Activated B cell treated with CpG ODN at 0.5 μM for 24 hours (primary cell): Measurements from ENCODE around the gene SUFU. TPM values are rescaled to one million over a fixed set of nuclear protein-coding genes. Genes with fewer than 3 reads are reported as not detected.

ENCODE experiments used
- ATAC-seq: fragments of 200-7000 bp; cut with Tn5 transposase; one replicate; pipeline ENCODE4 v1.10.0; 2021; ENCODE audit warnings: low read depth, mild to moderate bottlenecking, moderate library complexity
- CTCF ChIA-PET: fragments of 350-600 bp; sonication (Branson Sonifier 250); formaldehyde crosslinking; loops from one replicate; lab custom pipeline; 2021; ENCODE audit warnings: antibody characterized with exemption; lab: Charles Lee
- POLR2A ChIA-PET: fragments of 350-600 bp; sonication (Branson Sonifier 250); formaldehyde crosslinking; loops from one replicate; lab custom pipeline; 2021; ENCODE audit warnings: antibody characterized with exemption; lab: Charles Lee
- DNase-seq: peaks from one replicate; pipeline ENCODE4 v3.0.0; 2022
- H3K27ac Mint-ChIP-seq: one replicate; pipeline ENCODE4 v1.8.0; 2020; ENCODE audit warnings: mixed read lengths
- H3K27me3 Mint-ChIP-seq: one replicate; pipeline ENCODE4 v1.8.0; 2021; ENCODE audit warnings: mixed read lengths
- H3K36me3 Mint-ChIP-seq: one replicate; pipeline ENCODE4 v1.8.0; 2021; ENCODE audit warnings: low read depth, mixed read lengths
- H3K4me1 Mint-ChIP-seq: one replicate; pipeline ENCODE4 v1.8.0; 2021; ENCODE audit warnings: mixed read lengths
- H3K4me3 Mint-ChIP-seq: one replicate; pipeline ENCODE4 v1.8.0; 2020; ENCODE audit warnings: mild to moderate bottlenecking, mixed read lengths
- H3K9me3 Mint-ChIP-seq: one replicate; pipeline ENCODE4 v1.8.0; 2020; ENCODE audit warnings: mixed read lengths
- CTCF ChIP-seq: fragments of 200-600 bp; IDR thresholded peaks from one replicate; pipeline ENCODE4 v1.8.0; 2022; ENCODE audit warnings: antibody characterized with exemption, mild to moderate bottlenecking
- intact Hi-C: fragments of 100-400 bp; cut with micrococcal nuclease; formaldehyde crosslinking; loops from one replicate; pipeline ENCODE4 v1.15.1; 2024
- total RNA-seq: library from RNA; stranded (reverse); gene quantifications from 2 replicates; pipeline ENCODE4 v1.2.3, GENCODE V29; 2022

Gene SUFU
- total RNA-seq, 1 donor from 2014 or later: 7.4 TPM

GRCh38 chr10:102635377-102635776 is 131.6 kb downstream of the SUFU start:
- Mint-ChIP-seq H3K27ac (peak overlapping the region; percentile 80), H3K4me1 (peaks cover 21% of the 10 kb centered on the region), H3K36me3 (peaks cover 6% of the 10 kb centered on the region), H3K4me3 (no peak overlapping the region), H3K9me3 (no peaks in the 10 kb centered on the region), H3K27me3 (no peaks in the 10 kb centered on the region)
- no peak for TF ChIP-seq CTCF
- POLR2A ChIA-PET: interaction anchor here (2.0 kb wide), 1 partner anchor 10 kb away, joined by 14 read pairs; the partner anchor contains the start of gene TRIM8
- ATAC-seq: peak; percentile 61
- CTCF ChIA-PET: no interaction called here
- DNase-seq: no peak
- intact Hi-C loops: no loop called here

- peaks cover 21% of the 10 kb centered on the region for H3K4me1 Mint-ChIP-seq
- ChIA-PET POLR2A (interaction anchor here (3.8 kb wide), 1 partner anchor 74 kb away, joined by 39 read pairs; the partner anchor contains the start of genes ARL3 and SFXN2), CTCF (no interaction called here)
- H3K9me3 Mint-ChIP-seq: no peaks in the 10 kb centered on the region
- no peak overlapping the region for H3K27ac Mint-ChIP-seq
- DNase-seq (no peak), ATAC-seq (no peak)
- H3K36me3 Mint-ChIP-seq: peaks cover 2% of the 10 kb centered on the region
- no peak for TF ChIP-seq CTCF
- intact Hi-C loops: no loop called here
- H3K4me3 Mint-ChIP-seq: no peak overlapping the region
- H3K27me3 Mint-ChIP-seq: no peaks in the 10 kb centered on the region
These were observed 135.8 kb downstream of the SUFU start for GRCh38 chr10:102639537-102639936.

GRCh38 chr10:102641402-102641801 is 137.6 kb downstream of the SUFU start:
- TF ChIP-seq CTCF: no peak
- intact Hi-C loops: loop anchor here (5.0 to 10.0 kb wide), 7 partner anchors 397 to 1644 kb away; partner anchors contain the start of genes CALHM3, GBF1, KAZALD1 and LZTS2
- CTCF ChIA-PET: interaction anchor here (0.6 to 1.0 kb wide), 2 partner anchors 66 to 73 kb away, joined by 3 to 5 read pairs; partner anchors contain the start of genes ARL3 and SFXN2

GRCh38 chr10:102641880-102642735 is 138.3 kb downstream of the SUFU start:
- POLR2A ChIA-PET: interaction anchor here (0.6 to 5.8 kb wide), 27 partner anchors 9 to 1350 kb away, joined by 3 to 75 read pairs (median 5); partner anchors contain the start of genes ACTR1A, ARL3, CNNM2 and NFKB2
- H3K4me3 Mint-ChIP-seq: peak overlapping the region; percentile 88
- no peak for TF ChIP-seq CTCF
- CTCF ChIA-PET: interaction anchor here (0.6 to 1.0 kb wide), 3 partner anchors 67 to 428 kb away, joined by 3 to 5 read pairs (median 3); partner anchors contain the start of genes ARL3 and SFXN2
- intact Hi-C loops: loop anchor here (1.0 to 10.0 kb wide), 11 partner anchors 72 to 1645 kb away; partner anchors contain the start of genes ARL3, CALHM3, GBF1 and KAZALD1
- peak overlapping the region; percentile 96 for H3K27ac Mint-ChIP-seq
- H3K4me1 Mint-ChIP-seq: peaks cover 27% of the 10 kb centered on the region
- peak; percentile 65 for ATAC-seq
- H3K36me3 Mint-ChIP-seq: peaks cover 13% of the 10 kb centered on the region
- H3K27me3 Mint-ChIP-seq: no peaks in the 10 kb centered on the region
- H3K9me3 Mint-ChIP-seq: no peaks in the 10 kb centered on the region
- peak; percentile 88 for DNase-seq

More at GRCh38 chr10:102641402-102641801, 137.6 kb downstream of the SUFU start:
- Mint-ChIP-seq H3K4me3 (peak overlapping the region; percentile 88), H3K27ac (peak overlapping the region; percentile 96), H3K27me3 (no peaks in the 10 kb centered on the region), H3K4me1 (peaks cover 20% of the 10 kb centered on the region), H3K36me3 (peaks cover 13% of the 10 kb centered on the region), H3K9me3 (no peaks in the 10 kb centered on the region)
- POLR2A ChIA-PET: interaction anchor here (0.6 to 5.8 kb wide), 18 partner anchors 9 to 801 kb away, joined by 3 to 75 read pairs (median 6); partner anchors contain the start of genes ACTR1A, ARL3, NFKB2 and SFXN2
- no peak for DNase-seq
- no peak for ATAC-seq
